Measurements from ENCODE around the gene TMEM39B.

DNA sequence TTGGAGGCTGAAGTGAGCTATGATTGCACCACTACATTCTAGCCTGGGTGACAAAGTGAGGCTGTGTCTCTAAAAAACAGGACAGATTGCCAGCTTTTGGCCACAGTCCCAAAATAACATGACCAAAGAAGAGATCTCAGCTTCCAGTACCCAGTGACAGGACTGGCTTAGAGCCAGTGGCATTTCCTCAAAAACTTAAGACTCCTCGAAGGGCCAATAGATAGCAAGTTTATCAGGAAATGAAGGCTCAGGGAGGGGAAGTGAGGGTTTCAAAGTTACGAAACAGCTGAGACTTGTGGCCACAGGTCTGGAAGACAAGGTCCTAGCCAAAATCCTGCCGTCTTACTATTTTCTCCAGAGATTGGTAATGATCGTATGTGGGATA is 6.3 kb upstream of the TMEM39B start:
- TF ChIP-seq, protein P1, sequence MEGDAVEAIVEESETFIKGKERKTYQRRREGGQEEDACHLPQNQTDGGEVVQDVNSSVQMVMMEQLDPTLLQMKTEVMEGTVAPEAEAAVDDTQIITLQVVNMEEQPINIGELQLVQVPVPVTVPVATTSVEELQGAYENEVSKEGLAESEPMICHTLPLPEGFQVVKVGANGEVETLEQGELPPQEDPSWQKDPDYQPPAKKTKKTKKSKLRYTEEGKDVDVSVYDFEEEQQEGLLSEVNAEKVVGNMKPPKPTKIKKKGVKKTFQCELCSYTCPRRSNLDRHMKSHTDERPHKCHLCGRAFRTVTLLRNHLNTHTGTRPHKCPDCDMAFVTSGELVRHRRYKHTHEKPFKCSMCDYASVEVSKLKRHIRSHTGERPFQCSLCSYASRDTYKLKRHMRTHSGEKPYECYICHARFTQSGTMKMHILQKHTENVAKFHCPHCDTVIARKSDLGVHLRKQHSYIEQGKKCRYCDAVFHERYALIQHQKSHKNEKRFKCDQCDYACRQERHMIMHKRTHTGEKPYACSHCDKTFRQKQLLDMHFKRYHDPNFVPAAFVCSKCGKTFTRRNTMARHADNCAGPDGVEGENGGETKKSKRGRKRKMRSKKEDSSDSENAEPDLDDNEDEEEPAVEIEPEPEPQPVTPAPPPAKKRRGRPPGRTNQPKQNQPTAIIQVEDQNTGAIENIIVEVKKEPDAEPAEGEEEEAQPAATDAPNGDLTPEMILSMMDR (IDR thresholded peaks at IDR 0.05; ENCODE audit: low read length), result no peak
- no peak for TF ChIP-seq EZH2 (IDR thresholded peaks at IDR 0.05; ENCODE audit: borderline replicate concordance, low read length)
